Right atrium auricular region (tissue), 2 donors: ENCODE measurements around the gene CDCA3. TPM values are rescaled to one million over a fixed set of nuclear protein-coding genes. Genes with fewer than 3 reads are reported as not detected.

Source experiments
- DNase-seq: peaks from one replicate; pipeline ENCODE4 v3.0.0-alpha.2; 2019; ENCODE audit warnings: low spot score
- H3K27ac ChIP-seq, 2 donors: fragments of 200-600 bp; sonication (generic); 1 replicate in 1 of 2; 2 replicates in 1 of 2; pipeline ENCODE4 v1.5.1; 2016 to 2019
- H3K27me3 ChIP-seq, 2 donors: fragments of 200-600 bp; sonication (generic); one replicate each; pipeline versions ENCODE4 v1.5.1 to v1.6.0; 2017 to 2019
- H3K36me3 ChIP-seq: fragments of 200-600 bp; sonication (generic); one replicate; pipeline ENCODE4 v1.5.1; 2016
- H3K4me1 ChIP-seq, 2 donors: fragments of 200-600 bp; sonication (generic); one replicate each; pipeline versions ENCODE4 v1.5.1 to v1.6.0; 2017 to 2019
- H3K4me3 ChIP-seq, 2 donors: fragments of 200-600 bp; sonication (generic); 1 replicate in 1 of 2; 2 replicates in 1 of 2; pipeline ENCODE4 v1.5.1; 2017 to 2019; ENCODE audit warnings: mild to moderate bottlenecking in 1 of 2, moderate library complexity in 1 of 2
- H3K9me3 ChIP-seq, 2 donors: fragments of 200-600 bp; sonication (generic); one replicate each; pipeline ENCODE4 v1.5.1; 2019
- total RNA-seq, 2 donors: library from RNA; depleted of rRNA; stranded (reverse); fragments of >200 nt; gene quantifications; one replicate each; pipeline ENCODE4 v1.1.0, GENCODE V29; 2016
- TF ChIP-seq, protein P1 (sequence below), 2 donors: fragments of 200-600 bp; sonication (generic); IDR thresholded peaks; one replicate each; pipeline ENCODE4 v1.5.1; 2019; ENCODE audit warnings: antibody characterized with exemption in 2 of 2

The CDCA3 gene
- total RNA-seq, 2 donors from 2014 or later, result 0.39 to 1.7 TPM

- TF ChIP-seq, protein P1, sequence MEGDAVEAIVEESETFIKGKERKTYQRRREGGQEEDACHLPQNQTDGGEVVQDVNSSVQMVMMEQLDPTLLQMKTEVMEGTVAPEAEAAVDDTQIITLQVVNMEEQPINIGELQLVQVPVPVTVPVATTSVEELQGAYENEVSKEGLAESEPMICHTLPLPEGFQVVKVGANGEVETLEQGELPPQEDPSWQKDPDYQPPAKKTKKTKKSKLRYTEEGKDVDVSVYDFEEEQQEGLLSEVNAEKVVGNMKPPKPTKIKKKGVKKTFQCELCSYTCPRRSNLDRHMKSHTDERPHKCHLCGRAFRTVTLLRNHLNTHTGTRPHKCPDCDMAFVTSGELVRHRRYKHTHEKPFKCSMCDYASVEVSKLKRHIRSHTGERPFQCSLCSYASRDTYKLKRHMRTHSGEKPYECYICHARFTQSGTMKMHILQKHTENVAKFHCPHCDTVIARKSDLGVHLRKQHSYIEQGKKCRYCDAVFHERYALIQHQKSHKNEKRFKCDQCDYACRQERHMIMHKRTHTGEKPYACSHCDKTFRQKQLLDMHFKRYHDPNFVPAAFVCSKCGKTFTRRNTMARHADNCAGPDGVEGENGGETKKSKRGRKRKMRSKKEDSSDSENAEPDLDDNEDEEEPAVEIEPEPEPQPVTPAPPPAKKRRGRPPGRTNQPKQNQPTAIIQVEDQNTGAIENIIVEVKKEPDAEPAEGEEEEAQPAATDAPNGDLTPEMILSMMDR (IDR thresholded peaks at IDR 0.05), result no peak
- peak overlapping the region in 1 of 2 donors; percentile 58 for H3K4me3 ChIP-seq
- peaks cover 3 to 40% of the 10 kb centered on the region in 2 donors for H3K4me1 ChIP-seq
- H3K36me3 ChIP-seq, result no peaks in the 10 kb centered on the region
- no peaks in the 10 kb centered on the region for H3K9me3 ChIP-seq
- H3K27ac ChIP-seq, result no peak overlapping the region
- no peak for DNase-seq
- no peaks in the 10 kb centered on the region for H3K27me3 ChIP-seq
Measured at GRCh38 chr12:6822426-6823135, 28.5 kb downstream of the CDCA3 start.

DNA sequence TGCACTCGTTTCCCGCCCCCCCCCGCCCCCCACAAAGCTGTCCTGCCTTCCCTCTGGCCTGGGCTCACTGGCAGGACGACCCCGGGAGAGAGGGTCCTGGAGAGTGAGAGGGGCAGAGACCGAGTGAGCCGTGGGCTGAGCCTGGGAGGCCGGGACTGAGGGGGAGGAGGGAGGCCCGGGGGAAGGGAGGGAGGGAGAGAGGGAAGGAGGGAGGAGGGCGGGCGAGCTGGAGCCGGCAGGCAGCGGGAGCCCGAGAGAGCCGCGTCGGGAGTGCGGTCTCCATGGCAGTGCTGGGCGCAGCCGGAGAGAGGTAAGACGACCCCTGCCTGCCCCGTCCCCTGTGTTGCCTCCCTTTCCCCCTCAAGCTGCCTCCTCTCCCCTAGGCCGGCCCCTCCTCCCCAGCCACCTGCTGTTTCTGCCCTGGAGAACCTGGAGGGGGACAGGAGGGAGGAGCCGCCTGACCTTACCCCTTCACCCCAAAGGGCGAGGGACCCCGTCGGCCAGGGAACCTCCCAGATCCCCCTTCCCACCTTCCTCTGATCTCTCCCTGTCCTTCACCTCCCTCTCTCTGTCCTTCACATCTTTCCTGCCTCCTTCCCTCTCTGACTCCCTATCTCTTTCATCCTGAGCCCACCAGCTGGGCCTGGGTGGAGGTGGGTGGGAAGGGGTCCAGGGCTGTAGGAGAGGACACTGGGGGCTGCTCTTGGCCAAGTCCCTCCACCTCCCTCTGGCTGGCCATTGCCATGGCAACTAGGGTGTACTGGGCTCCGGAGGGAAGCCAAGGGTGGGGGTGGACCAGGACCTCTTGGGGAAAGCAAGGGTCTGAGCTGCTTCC, 29.3 kb downstream of the CDCA3 start, which contains the start of gene GPR162:
GPR162 (plus strand) TSS at position 231 of the 835 bp plus-strand sequence. CDS start 2,078 bp downstream, outside the sequence.
- Histone ChIP-seq H3K4me3 (peak within 1 kb of the TSS; percentile 49 to 58), H3K27me3 (no peaks in the 10 kb centered on the region), H3K9me3 (no peaks in the 10 kb centered on the region), H3K36me3 (no peaks in the 10 kb centered on the region), H3K4me1 (peaks cover 3 to 32% of the 10 kb centered on the region in 2 donors), H3K27ac (peak within 1 kb of the TSS; percentile 69 to 73)
- TF ChIP-seq, protein P1 (IDR thresholded peaks at IDR 0.05), result no peak
- no peak for DNase-seq

GRCh38 chr12:6820166-6820565, 30.9 kb downstream of the CDCA3 start:
- no peaks in the 10 kb centered on the region for H3K36me3 ChIP-seq
- no peaks in the 10 kb centered on the region for H3K27me3 ChIP-seq
- DNase-seq, result no peak
- no peaks in the 10 kb centered on the region for H3K9me3 ChIP-seq
- H3K27ac ChIP-seq, result no peak overlapping the region
- H3K4me3 ChIP-seq, result no peak overlapping the region
- TF ChIP-seq, protein P1 (IDR thresholded peaks at IDR 0.05), result no peak
- H3K4me1 ChIP-seq, result peaks cover 3 to 23% of the 10 kb centered on the region in 2 donors

GRCh38 chr12:6819106-6820030, 31.7 kb downstream of the CDCA3 start:
- Histone ChIP-seq H3K27me3 (no peaks in the 10 kb centered on the region), H3K4me1 (peaks cover 3 to 19% of the 10 kb centered on the region in 2 donors), H3K4me3 (no peak overlapping the region), H3K36me3 (no peaks in the 10 kb centered on the region), H3K9me3 (no peaks in the 10 kb centered on the region), H3K27ac (no peak overlapping the region)
- DNase-seq, result no peak
- TF ChIP-seq, protein P1 (IDR thresholded peaks at IDR 0.05), result no peak

GRCh38 chr12:6818645-6819044, 32.4 kb downstream of the CDCA3 start:
- DNase-seq, result no peak
- H3K27me3 ChIP-seq, result no peaks in the 10 kb centered on the region
- H3K36me3 ChIP-seq, result no peaks in the 10 kb centered on the region
- peaks cover 3 to 19% of the 10 kb centered on the region in 2 donors for H3K4me1 ChIP-seq
- no peak overlapping the region for H3K4me3 ChIP-seq
- no peaks in the 10 kb centered on the region for H3K9me3 ChIP-seq
- TF ChIP-seq, protein P1 (IDR thresholded peaks at IDR 0.05), result no peak
- H3K27ac ChIP-seq, result no peak overlapping the region
